Liver (tissue), 9 donors: ENCODE data around the gene ATP6AP1. TPM values are rescaled to one million over a fixed set of nuclear protein-coding genes. Genes with fewer than 3 reads are reported as not detected.

Source experiments
- DNase-seq: peaks from one replicate; pipeline ENCODE4 v3.0.0-alpha.2; 2017; ENCODE audit warnings: low spot score
- H3K27ac ChIP-seq, 2 donors: one replicate each; pipeline ENCODE4 v1.7.0; 2013; ENCODE audit warnings: inconsistent platforms in 2 of 2, low read length in 2 of 2, control low read depth in 1 of 2, low read depth in 1 of 2, mild to moderate bottlenecking in 1 of 2
- H3K27me3 ChIP-seq, 4 donors: one replicate each; pipeline versions ENCODE4 v1.6.1 to v1.7.0; 2013; ENCODE audit warnings: low read length in 3 of 4, inconsistent platforms in 1 of 4, mild to moderate bottlenecking in 1 of 4, moderate library complexity in 1 of 4; ENCODE audit not compliant: control insufficient read depth in 4 of 4, insufficient read depth in 4 of 4
- H3K36me3 ChIP-seq, 4 donors: one replicate each; pipeline versions ENCODE4 v1.6.1 to v1.7.0; 2013; ENCODE audit warnings: low read length in 3 of 4, mild to moderate bottlenecking in 3 of 4, low read depth in 1 of 4, moderate library complexity in 1 of 4; ENCODE audit not compliant: control insufficient read depth in 4 of 4, insufficient read depth in 3 of 4
- H3K4me1 ChIP-seq, 4 donors: one replicate each; pipeline versions ENCODE4 v1.6.1 to v1.7.0; 2013; ENCODE audit warnings: low read length in 3 of 4, mild to moderate bottlenecking in 3 of 4, moderate library complexity in 1 of 4; ENCODE audit not compliant: control insufficient read depth in 4 of 4, insufficient read depth in 4 of 4
- H3K4me3 ChIP-seq, 3 donors: one replicate each; pipeline versions ENCODE4 v1.6.1 to v1.7.0; 2013; ENCODE audit warnings: low read length in 3 of 3, control low read depth in 1 of 3, low read depth in 1 of 3, mild to moderate bottlenecking in 1 of 3
- H3K9ac ChIP-seq, 2 donors: one replicate each; pipeline ENCODE4 v1.7.0; 2013; ENCODE audit warnings: low read length in 2 of 2, mild to moderate bottlenecking in 2 of 2, moderate library complexity in 2 of 2, control low read depth in 1 of 2, low read depth in 1 of 2
- H3K9me3 ChIP-seq, 4 donors: one replicate each; pipeline versions ENCODE4 v1.6.1 to v1.7.0; 2013; ENCODE audit warnings: low read length in 3 of 4; ENCODE audit not compliant: control insufficient read depth in 4 of 4
- ATF3 ChIP-seq: IDR thresholded peaks from 2 replicates; pipeline ENCODE4 v1.6.1; 2016; ENCODE audit warnings: antibody characterized with exemption
- CTCF ChIP-seq: fragments of 150-350 bp; IDR thresholded peaks from 2 replicates; pipeline ENCODE4 v1.5.1; 2017; ENCODE audit warnings: improper control_type of control experiment, low read depth, low read length; ENCODE audit not compliant: missing input control
- EGR1 ChIP-seq, 2 donors: IDR thresholded peaks; 2 replicates each; pipeline ENCODE4 v1.6.1; 2016 to 2018; ENCODE audit warnings: antibody characterized with exemption in 2 of 2, low read depth in 2 of 2
- FOXA1 ChIP-seq: IDR thresholded peaks from 2 replicates; pipeline ENCODE4 v1.6.1; 2016; ENCODE audit warnings: antibody characterized with exemption
- HNF4A ChIP-seq, 2 donors: conservative IDR thresholded peaks; 2 replicates each; pipeline ENCODE4 v1.6.1; 2016; ENCODE audit warnings: antibody characterized with exemption in 2 of 2, mild to moderate bottlenecking in 2 of 2
- HNF4G ChIP-seq: IDR thresholded peaks from 2 replicates; pipeline ENCODE4 v1.6.1; 2016; ENCODE audit warnings: antibody characterized with exemption
- MAX ChIP-seq: IDR thresholded peaks from 2 replicates; pipeline ENCODE4 v1.6.1; 2016; ENCODE audit warnings: antibody characterized with exemption
- NR2F2 ChIP-seq: IDR thresholded peaks from 2 replicates; pipeline ENCODE4 v1.6.1; 2016; ENCODE audit warnings: antibody characterized with exemption
- RAD21 ChIP-seq, 2 donors: IDR thresholded peaks; 2 replicates each; pipeline ENCODE4 v1.6.1; 2016; ENCODE audit warnings: antibody characterized with exemption in 2 of 2, mild to moderate bottlenecking in 2 of 2
- RXRA ChIP-seq, 2 donors: IDR thresholded peaks; 2 replicates each; pipeline ENCODE4 v1.6.1; 2017 to 2018; ENCODE audit warnings: antibody characterized with exemption in 2 of 2, mild to moderate bottlenecking in 1 of 2
- SP1 ChIP-seq: IDR thresholded peaks from 2 replicates; pipeline ENCODE4 v1.6.1; 2018; ENCODE audit warnings: antibody characterized with exemption, mild to moderate bottlenecking
- TAF1 ChIP-seq: conservative IDR thresholded peaks from 2 replicates; pipeline ENCODE4 v1.6.1; 2016; ENCODE audit warnings: antibody characterized with exemption, mild to moderate bottlenecking
- YY1 ChIP-seq: IDR thresholded peaks from 2 replicates; pipeline ENCODE4 v1.6.1; 2016; ENCODE audit warnings: antibody characterized with exemption, mild to moderate bottlenecking
- ZBTB33 ChIP-seq: IDR thresholded peaks from 2 replicates; pipeline ENCODE4 v1.6.1; 2016; ENCODE audit warnings: antibody characterized with exemption
- WGBS: extraction: QIAGEN DNeasy Blood & Tissue Kit; methylation state at CpG from one replicate; pipeline ENCODE4 v1.1.7; 2013; 5-methylcytosine and 5-hydroxymethylcytosine counted together
- polyA plus RNA-seq, 2 donors: library from polyadenylated mRNA; stranded (reverse) in 1 of 2; unstranded in 1 of 2; fragments of 200-250 nt in 1 of 2; fragments of >200 nt in 1 of 2; fragmentation: Nextera tagmentation in 1 of 2; extraction: Ambion mirVana in 1 of 2; gene quantifications; one replicate each; pipeline versions ENCODE4 v1.2.1 to v1.2.3, GENCODE V29; 2013 to 2015
- total RNA-seq, 2 donors: library from RNA; depleted of rRNA; stranded (reverse); fragments of >200 nt; gene quantifications; one replicate each; pipeline ENCODE4 v1.2.3, GENCODE V29; 2014
- donor health status: healthy.
- donor health status: healthy.
- donor health status: healthy.
- donor health status: healthy.
- donor health status: healthy.

ATP6AP1 gene
- total and polyA plus RNA-seq, 4 donors = 35.2 to 43.3 (median 40.8) TPM

GRCh38 chrX:154441984-154442707, 13.7 kb downstream of the ATP6AP1 start:
- peaks cover 14 to 30% (median 22%) of the 10 kb centered on the region in 4 donors for H3K4me1 ChIP-seq
- H3K36me3 ChIP-seq = peaks cover 0 to 7% (median 2%) of the 10 kb centered on the region in 4 donors
- no peak for DNase-seq
- WGBS = 89% methylated on average over 21 of the region's 21 CpGs
- no peak overlapping the region for H3K9ac ChIP-seq
- no peak overlapping the region for H3K4me3 ChIP-seq
- TF ChIP-seq RAD21 (IDR thresholded peaks at IDR 0.05) = no peak
- TF ChIP-seq TAF1 = no peak
- TF ChIP-seq FOXA1 = no peak
- TF ChIP-seq CTCF = no peak
- no peak for TF ChIP-seq NR2F2
- no peak for TF ChIP-seq YY1
- no peak for TF ChIP-seq ATF3
- no peak for TF ChIP-seq RXRA (IDR thresholded peaks at IDR 0.05)
- H3K9me3 ChIP-seq = no peaks in the 10 kb centered on the region
- H3K27ac ChIP-seq = no peak overlapping the region
- no peaks in the 10 kb centered on the region for H3K27me3 ChIP-seq

GRCh38 chrX:154443479-154443910, 15.0 kb downstream of the ATP6AP1 start:
- H3K36me3 ChIP-seq = peaks cover 0 to 7% (median 4%) of the 10 kb centered on the region in 4 donors
- no peaks in the 10 kb centered on the region for H3K27me3 ChIP-seq
- H3K4me3 ChIP-seq = peak overlapping the region in 2 of 3 donors; percentile 8 to 77
- DNase-seq = no peak
- no peaks in the 10 kb centered on the region for H3K9me3 ChIP-seq
- peak overlapping the region; percentile 22 to 74 for H3K27ac ChIP-seq
- TF ChIP-seq EGR1 (IDR thresholded peaks at IDR 0.05; ENCODE audit: low read depth in 2 of 2) (no peak), FOXA1 (no peak), ZBTB33 (no peak), HNF4A (conservative IDR thresholded peaks at IDR 0.05) (no peak), YY1 (no peak), TAF1 (no peak), SP1 (no peak), MAX (no peak), HNF4G (no peak), RAD21 (IDR thresholded peaks at IDR 0.05) (no peak), CTCF (no peak)
- no peak overlapping the region for H3K9ac ChIP-seq
- 38% methylated on average over 10 of the region's 10 CpGs for WGBS
- peaks cover 11 to 20% (median 15%) of the 10 kb centered on the region in 4 donors for H3K4me1 ChIP-seq
